GM18505 (cell line): Measurements from ENCODE around the gene SNCAIP.
"Not testable (repeated sequence)": the region's sequence is repeated elsewhere in the genome, so short reads cannot be mapped to it uniquely, and the experiment has no call there.

Experiments
- ATAC-seq: cut with Tn5 transposase; IDR thresholded peaks from one replicate; pipeline ENCODE4 v1.9.1; 2021; ENCODE audit not compliant: unreplicated experiment
- POLR2A ChIP-seq: IDR thresholded peaks from 4 replicates; pipeline ENCODE4 v1.6.1; 2011; ENCODE audit warnings: borderline replicate concordance; ENCODE audit not compliant: insufficient read depth, insufficient read length; ENCODE audit errors: extremely low read depth

SNCAIP gene

GRCh38 chr5:122354293-122354692 lies 42.3 kb downstream of the SNCAIP start:
- ATAC-seq = no peak

GRCh38 chr5:122355324-122355723 lies 43.3 kb downstream of the SNCAIP start:
- no peak for TF ChIP-seq POLR2A
- ATAC-seq = no peak

More at GRCh38 chr5:122354293-122354692, 42.3 kb downstream of the SNCAIP start:
- TF ChIP-seq POLR2A = no peak

DNA sequence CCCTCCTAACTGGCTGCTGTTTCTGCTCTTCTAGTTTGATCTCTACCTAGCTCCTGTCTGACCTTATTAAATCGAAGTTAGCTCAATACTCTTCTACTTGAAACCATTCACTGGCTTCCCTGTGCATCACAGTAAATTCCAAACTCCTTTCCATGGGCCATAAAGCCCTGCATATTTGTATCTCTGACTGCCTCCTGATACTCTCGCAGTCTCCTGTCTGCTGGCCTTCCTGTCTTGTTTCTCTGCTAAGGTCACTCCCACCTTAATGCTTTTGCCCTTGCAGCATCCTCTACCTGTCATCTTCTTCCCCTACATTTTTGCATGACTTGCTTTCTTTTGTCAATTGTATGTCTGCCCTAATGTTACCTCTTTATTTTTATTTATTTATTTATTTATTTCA lies 44.8 kb downstream of the SNCAIP start:
- no peak for ATAC-seq
- no peak for TF ChIP-seq POLR2A

GRCh38 chr5:122358372-122358979 lies 46.4 kb downstream of the SNCAIP start:
- no peak for TF ChIP-seq POLR2A
- ATAC-seq = no peak

DNA sequence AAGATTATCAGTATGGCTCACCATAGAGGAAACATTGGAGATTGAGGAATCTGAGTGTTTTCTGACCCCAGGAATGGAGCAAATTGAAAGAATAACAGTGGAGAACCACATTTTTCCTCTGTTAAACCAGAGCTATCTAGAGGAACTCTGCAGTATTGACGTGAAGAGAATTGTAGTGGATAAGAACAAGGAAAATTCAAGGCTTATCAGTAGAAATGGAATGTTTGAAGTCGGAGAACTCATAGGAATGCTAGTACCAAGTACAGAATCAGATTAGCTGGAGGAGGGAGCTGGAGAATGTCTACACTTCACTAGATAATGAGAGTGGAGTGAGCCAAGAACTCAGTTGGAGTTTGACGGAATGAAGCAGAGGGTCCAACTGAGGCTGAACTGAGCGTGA lies 50.3 kb downstream of the SNCAIP start:
- no peak for TF ChIP-seq POLR2A

DNA sequence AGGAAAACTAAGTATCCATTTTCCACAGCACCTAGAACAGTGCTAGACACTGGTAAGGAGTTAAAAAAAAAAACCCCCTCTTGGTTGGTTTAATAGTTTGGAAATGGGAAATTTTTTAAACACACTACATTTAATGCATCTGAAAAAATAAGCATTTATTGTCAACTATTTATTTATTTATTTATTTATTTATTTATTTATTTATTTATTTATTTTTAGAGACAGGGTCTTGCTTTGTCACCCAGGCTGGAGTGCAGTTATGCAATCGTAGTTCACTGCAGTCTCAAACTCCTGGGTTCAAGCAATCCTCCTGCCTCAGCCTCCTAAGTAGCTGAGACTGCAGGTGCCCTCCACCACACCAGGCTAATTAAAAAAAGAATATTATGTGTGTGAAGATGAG lies 51.6 kb downstream of the SNCAIP start:
- no peak for ATAC-seq
- TF ChIP-seq POLR2A = no peak

More for the DNA sequence above, 50.3 kb downstream of the SNCAIP start:
- ATAC-seq = no peak

DNA sequence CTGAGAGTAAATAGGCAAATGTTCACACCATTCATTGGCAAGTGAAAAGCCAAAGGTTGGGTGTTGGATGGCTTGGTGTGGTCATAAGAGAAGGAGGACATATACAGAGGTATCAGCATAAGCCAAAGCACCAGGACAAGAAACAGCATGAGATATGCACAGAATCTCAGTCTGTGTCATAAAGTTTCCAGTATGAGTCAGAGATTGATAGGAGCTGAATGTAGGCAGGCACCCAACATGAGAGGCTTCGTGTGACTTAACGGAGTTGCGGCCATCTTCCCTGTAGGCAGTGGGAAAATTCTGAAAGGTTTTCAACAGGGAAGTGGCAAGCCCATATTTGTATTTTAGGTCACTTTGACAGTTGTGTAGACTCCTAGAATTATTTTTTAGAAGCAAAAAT lies 54.5 kb downstream of the SNCAIP start:
- TF ChIP-seq POLR2A = no peak
- peak; percentile 62 for ATAC-seq

DNA sequence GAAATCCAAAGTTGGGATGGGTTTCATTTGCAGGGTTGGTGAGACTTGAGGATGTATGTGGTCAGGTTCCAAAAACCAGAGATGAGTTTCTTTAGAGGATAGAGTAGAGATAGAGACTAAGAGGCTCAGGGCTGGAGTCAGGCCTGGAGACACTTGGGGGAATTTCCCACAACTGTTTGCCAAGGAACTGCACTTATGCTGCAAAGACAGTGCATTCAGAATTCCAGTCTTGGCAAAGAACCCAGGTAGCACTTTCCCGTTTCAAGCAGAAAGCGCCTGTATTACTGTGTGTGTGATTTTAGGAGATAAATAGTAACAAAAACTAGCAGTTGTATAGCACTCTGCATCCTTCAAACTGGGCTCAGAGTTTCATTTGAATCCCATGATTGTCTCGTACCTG lies 55.4 kb downstream of the SNCAIP start:
- no peak for TF ChIP-seq POLR2A
- no peak for ATAC-seq

- ATAC-seq = no peak
- TF ChIP-seq POLR2A = no peak
These were observed 56.6 kb downstream of the SNCAIP start for GRCh38 chr5:122368510-122369251.

DNA sequence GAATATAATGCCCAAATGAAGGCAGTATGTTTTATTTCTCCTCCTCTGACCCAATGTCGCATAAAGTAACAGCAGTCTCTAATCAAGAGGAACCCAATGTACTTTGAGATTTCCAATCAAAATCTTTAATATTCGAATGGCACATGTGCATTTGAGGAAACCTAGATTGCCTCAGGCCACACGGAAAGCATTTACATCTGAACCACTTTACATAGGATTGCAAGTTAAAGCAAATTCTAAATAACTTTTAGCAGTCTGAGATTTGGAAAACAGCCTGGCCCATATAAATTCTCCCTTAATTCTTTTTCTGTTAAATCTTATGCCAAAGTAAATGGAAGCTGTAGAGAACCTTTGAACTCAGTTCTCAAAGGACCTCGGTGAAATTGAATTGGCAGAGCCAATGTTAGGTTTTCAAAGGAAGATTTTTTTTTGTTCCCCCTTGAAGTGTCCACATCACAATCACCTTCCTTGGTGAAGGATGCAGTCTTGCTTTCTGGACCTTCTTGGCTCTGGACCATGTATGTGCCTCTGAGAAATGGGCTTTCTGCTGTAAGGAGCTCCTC lies 57.3 kb downstream of the SNCAIP start:
- TF ChIP-seq POLR2A = no peak
- no peak for ATAC-seq

GRCh38 chr5:122371511-122372151 lies 59.6 kb downstream of the SNCAIP start:
- no peak for ATAC-seq
- no peak for TF ChIP-seq POLR2A

- no peak for ATAC-seq
- TF ChIP-seq POLR2A = no peak
These were observed 62.1 kb downstream of the SNCAIP start for GRCh38 chr5:122374110-122374509.

- ATAC-seq = no peak
These were observed 63.8 kb downstream of the SNCAIP start for GRCh38 chr5:122375801-122376200.

GRCh38 chr5:122376250-122376649 lies 64.2 kb downstream of the SNCAIP start:
- TF ChIP-seq POLR2A = no peak
- ATAC-seq = no peak

More at GRCh38 chr5:122375801-122376200, 63.8 kb downstream of the SNCAIP start:
- TF ChIP-seq POLR2A = no peak

- no peak for ATAC-seq
- TF ChIP-seq POLR2A = no peak
These were observed 65.0 kb downstream of the SNCAIP start for GRCh38 chr5:122377026-122377425.

GRCh38 chr5:122382938-122383337 lies 70.9 kb downstream of the SNCAIP start:
- ATAC-seq = not testable (repeated sequence)
